A673 (cell line): ENCODE results near the gene GPR142.

ENCODE experiments used
- CTCF ChIP-seq: fragments of 300-800, 200-600 bp; sonication (generic); conservative IDR thresholded peaks from 2 replicates; pipeline ENCODE4 v1.5.1; 2017; ENCODE audit warnings: low read depth, mild to moderate bottlenecking, antibody characterized with exemption, low read length, moderate library complexity, mixed read lengths
- EZH2 ChIP-seq: fragments of 200-600 bp; sonication (generic); IDR thresholded peaks from 2 replicates; pipeline ENCODE4 v1.6.1; 2017; ENCODE audit warnings: borderline replicate concordance, low read depth, mild to moderate bottlenecking, mixed read lengths, antibody characterized with exemption, low read length; ENCODE audit not compliant: poor library complexity, severe bottlenecking

GRCh38 chr17:74412581-74412980, 45.3 kb downstream of the GPR142 start:
- no peak for TF ChIP-seq CTCF
- TF ChIP-seq EZH2 = no peak
